HepG2 (cell line): ENCODE results near the gene BSN. TPM values are rescaled to one million over a fixed set of nuclear protein-coding genes. Genes with fewer than 3 reads are reported as not detected.

Experiments
- ARNT2 ChIP-seq: sonication (generic); formaldehyde crosslinking; IDR thresholded peaks from 2 replicates; pipeline ENCODE4 v1.8.0; 2022; ENCODE audit warnings: mild to moderate bottlenecking, low read depth, missing genetic modification reagents, moderate library complexity
- DMAP1 ChIP-seq: IDR thresholded peaks from 2 replicates; pipeline ENCODE4 v1.6.1; 2016
- GABPB1 ChIP-seq: IDR thresholded peaks from 2 replicates; pipeline ENCODE4 v1.6.1; 2016; ENCODE audit warnings: mild to moderate bottlenecking, missing genetic modification reagents, moderate library complexity, missing compliant biosample characterization
- HMG20B ChIP-seq: conservative IDR thresholded peaks from 2 replicates; pipeline ENCODE4 v1.6.1; 2016; ENCODE audit warnings: missing genetic modification reagents, missing compliant biosample characterization
- IRF9 ChIP-seq: sonication (generic); formaldehyde crosslinking; IDR thresholded peaks from 2 replicates; pipeline ENCODE4 v1.8.0; 2022; ENCODE audit warnings: missing genetic modification reagents, mild to moderate bottlenecking, borderline replicate concordance
- MXI1 ChIP-seq: IDR thresholded peaks from 3 replicates; pipeline ENCODE4 v1.6.1; 2012; ENCODE audit warnings: low read depth, low read length, inconsistent platforms, borderline replicate concordance
- NFE2 ChIP-seq: sonication (generic); formaldehyde crosslinking; IDR thresholded peaks from 2 replicates; pipeline ENCODE4 v1.4.0; 2020; ENCODE audit warnings: missing genetic modification reagents
- NFIB ChIP-seq: sonication (generic); formaldehyde crosslinking; IDR thresholded peaks from 2 replicates; pipeline ENCODE4 v1.9.0; 2021; ENCODE audit warnings: missing genetic modification reagents, mild to moderate bottlenecking, borderline replicate concordance
- NFRKB ChIP-seq: fragments of 450-650 bp; IDR thresholded peaks from 2 replicates; pipeline ENCODE4 v1.6.1; 2017
- PHB2 ChIP-seq: fragments of 450-650 bp; IDR thresholded peaks from 2 replicates; pipeline ENCODE4 v1.6.1; 2018; ENCODE audit not compliant: partially characterized antibody
- PHF5A ChIP-seq: IDR thresholded peaks from one replicate; pipeline ENCODE4 v1.6.1; 2018; ENCODE audit warnings: low read depth, missing genetic modification reagents; ENCODE audit not compliant: unreplicated experiment
- POLR2G ChIP-seq: fragments of 200-400 bp; formaldehyde crosslinking; IDR thresholded peaks from 2 replicates; pipeline ENCODE4 v1.6.1; 2018; ENCODE audit warnings: mild to moderate bottlenecking, low read depth, low read length, moderate library complexity
- REST ChIP-seq, 2 experiments: IDR thresholded peaks; 2 replicates each; pipeline ENCODE4 v1.6.1; 2011 to 2012; ENCODE audit warnings: low read length in 2 of 2, borderline replicate concordance in 1 of 2, low read depth in 1 of 2, mild to moderate bottlenecking in 1 of 2, moderate library complexity in 1 of 2
- THYN1 ChIP-seq: sonication (generic); formaldehyde crosslinking; IDR thresholded peaks from 2 replicates; pipeline ENCODE4 v1.8.1; 2023; ENCODE audit warnings: low read depth, mild to moderate bottlenecking, moderate library complexity, missing genetic modification reagents, borderline replicate concordance
- YY1 ChIP-seq: IDR thresholded peaks from 2 replicates; pipeline ENCODE4 v1.6.1; 2011; ENCODE audit warnings: low read length, low read depth, moderate library complexity, mild to moderate bottlenecking; ENCODE audit not compliant: insufficient read depth, insufficient replicate concordance
- ZNF160 ChIP-seq: sonication (generic); formaldehyde crosslinking; IDR thresholded peaks from 2 replicates; pipeline ENCODE4 v1.8.0; 2022; ENCODE audit warnings: mild to moderate bottlenecking, inconsistent platforms, missing genetic modification reagents
- ZNF18 ChIP-seq: sonication (generic); formaldehyde crosslinking; IDR thresholded peaks from 2 replicates; pipeline ENCODE4 v1.8.0; 2022; ENCODE audit warnings: mild to moderate bottlenecking, missing genetic modification reagents; ENCODE audit not compliant: insufficient replicate concordance
- ZNF263 ChIP-seq: sonication (generic); formaldehyde crosslinking; IDR thresholded peaks from 2 replicates; pipeline ENCODE4 v1.4.0; 2020; ENCODE audit warnings: missing genetic modification reagents
- ZNF317 ChIP-seq: sonication (generic); formaldehyde crosslinking; IDR thresholded peaks from 2 replicates; pipeline ENCODE4 v1.5.0; 2020; ENCODE audit warnings: mild to moderate bottlenecking, missing genetic modification reagents
- ZNF329 ChIP-seq: sonication (generic); formaldehyde crosslinking; IDR thresholded peaks from 2 replicates; pipeline ENCODE4 v1.9.0; 2021; ENCODE audit warnings: low read depth, mild to moderate bottlenecking, missing genetic modification reagents
- ZNF33A ChIP-seq: sonication (generic); formaldehyde crosslinking; IDR thresholded peaks from 2 replicates; pipeline ENCODE4 v1.5.1; 2020; ENCODE audit warnings: missing genetic modification reagents, mild to moderate bottlenecking, moderate library complexity, borderline replicate concordance
- ZNF562 ChIP-seq: sonication (generic); formaldehyde crosslinking; IDR thresholded peaks from 2 replicates; pipeline ENCODE4 v1.8.0; 2022; ENCODE audit warnings: missing genetic modification reagents, borderline replicate concordance
- ZNF629 ChIP-seq: sonication (generic); formaldehyde crosslinking; conservative IDR thresholded peaks from 2 replicates; pipeline ENCODE4 v1.5.0; 2020; ENCODE audit warnings: missing genetic modification reagents
- ZNF703 ChIP-seq: sonication (generic); formaldehyde crosslinking; IDR thresholded peaks from 2 replicates; pipeline ENCODE4 v1.5.1; 2020; ENCODE audit warnings: missing genetic modification reagents, mild to moderate bottlenecking, moderate library complexity, borderline replicate concordance
- ZNF773 ChIP-seq: sonication (generic); formaldehyde crosslinking; IDR thresholded peaks from 2 replicates; pipeline ENCODE4 v1.4.0; 2020; ENCODE audit warnings: missing genetic modification reagents, borderline replicate concordance
- polyA plus RNA-seq, 8 experiments: library from polyadenylated mRNA; depleted of rRNA in 3 of 8; stranded (reverse) in 7 of 8; unstranded in 1 of 8; fragments of >200 nt; fragmentation: Illumina TruSeq in 4 of 8; extraction: Trizol in 4 of 8; gene quantifications; 2 replicates each; pipeline versions ENCODE4 v1.2.1 to v1.2.3, GENCODE V29; 2011 to 2016; ENCODE audit warnings: low read depth in 4 of 8, missing spikeins in 1 of 8, mixed read lengths in 1 of 8; ENCODE audit not compliant: insufficient read depth in 1 of 8
- total RNA-seq, 5 experiments: library from RNA; depleted of rRNA; stranded (reverse); fragments of >200 nt; fragmentation: Illumina TruSeq; extraction: Trizol; gene quantifications; 2 replicates each; pipeline ENCODE4 v1.2.3, GENCODE V29; 2016; ENCODE audit warnings: low read depth in 1 of 5
- TF ChIP-seq, protein P1 (sequence below): sonication (generic); formaldehyde crosslinking; IDR thresholded peaks from 2 replicates; pipeline ENCODE4 v1.5.0; 2020; ENCODE audit warnings: mild to moderate bottlenecking, low read depth, missing genetic modification reagents, borderline replicate concordance

Gene BSN
- total and polyA plus RNA-seq, 2 of the 13 experiments (the other 11 are each of a cell fraction or from before 2014, with no cell fraction given) = 0.42 to 0.86 TPM

DNA sequence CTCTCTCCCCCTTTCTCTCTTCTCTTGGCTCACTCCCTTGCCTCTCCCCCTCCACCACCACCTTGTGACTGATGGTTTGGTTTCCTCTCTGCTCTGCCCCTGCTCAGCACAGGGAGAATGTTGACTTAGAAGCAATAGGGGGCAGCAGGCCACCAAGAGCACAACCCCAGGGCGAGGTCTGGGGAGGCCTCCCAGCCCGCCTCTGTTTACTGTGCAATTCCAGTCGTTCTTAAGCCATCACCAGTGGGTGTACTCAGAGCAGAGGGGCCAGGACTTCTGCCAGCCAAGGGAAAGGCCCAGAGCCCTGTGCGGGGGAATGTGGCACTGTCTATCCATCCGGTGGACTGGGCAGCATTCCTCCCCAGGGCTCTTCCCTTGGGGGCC lies 114.1 kb downstream of the BSN start (continued):
- TF ChIP-seq, protein P1, sequence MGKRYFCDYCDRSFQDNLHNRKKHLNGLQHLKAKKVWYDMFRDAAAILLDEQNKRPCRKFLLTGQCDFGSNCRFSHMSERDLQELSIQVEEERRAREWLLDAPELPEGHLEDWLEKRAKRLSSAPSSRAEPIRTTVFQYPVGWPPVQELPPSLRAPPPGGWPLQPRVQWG (CRISPR knock-in tag) = no peak
- no peak for TF ChIP-seq ZNF629
- no peak for TF ChIP-seq ZNF33A
- TF ChIP-seq PHF5A = peak; percentile 82
- TF ChIP-seq MXI1 = peak; percentile 45; the same call in 1 of the 3 replicates
- no peak for TF ChIP-seq PHB2
- no peak for TF ChIP-seq ZNF773 (CRISPR knock-in tag)
- TF ChIP-seq REST (IDR thresholded peaks at IDR 0.05; ENCODE audit: borderline replicate concordance in 1 of 2, low read depth in 1 of 2, low read length in 2 of 2) = no peak
- no peak for TF ChIP-seq NFIB (CRISPR knock-in tag)
- TF ChIP-seq ZNF703 = no peak
- TF ChIP-seq ZNF562 (CRISPR knock-in tag) = no peak
- no peak for TF ChIP-seq ZNF18 (CRISPR knock-in tag)
- TF ChIP-seq NFE2 (CRISPR knock-in tag) = no peak
- TF ChIP-seq GABPB1 (CRISPR knock-in tag) = peak; percentile 59
- TF ChIP-seq ZNF263 (CRISPR knock-in tag) = peak; percentile 99
- TF ChIP-seq ZNF160 (CRISPR knock-in tag) = 0 out of 2 replicates have a peak, but pooled peaks have one; percentile 15
- no peak for TF ChIP-seq NFRKB
- TF ChIP-seq HMG20B (CRISPR knock-in tag) = peak; percentile 52; the same call in 1 of the 2 replicates
- TF ChIP-seq DMAP1 (CRISPR knock-in tag) = 0 out of 2 replicates have a peak, but pooled peaks have one; percentile 31
- TF ChIP-seq ZNF317 = no peak
- TF ChIP-seq POLR2G = no peak
- TF ChIP-seq IRF9 (CRISPR knock-in tag) = no peak
- no peak for TF ChIP-seq ZNF329 (CRISPR knock-in tag)
- no peak for TF ChIP-seq ARNT2 (CRISPR knock-in tag)
- peak; percentile 23 for TF ChIP-seq YY1
- no peak for TF ChIP-seq THYN1 (CRISPR knock-in tag)
